H9 (cell line): ENCODE results near the gene FXYD7. TPM values are rescaled to one million over a fixed set of nuclear protein-coding genes. Genes with fewer than 3 reads are reported as not detected.

Experiments used
- DNase-seq: peaks from one replicate; pipeline ENCODE4 v3.0.0-alpha.2; 2017
- H2AFZ ChIP-seq: one replicate; pipeline ENCODE4 v1.6.1; 2013; ENCODE audit warnings: mild to moderate bottlenecking, low read length, control low read depth, moderate library complexity
- H2AK5ac ChIP-seq: 2 replicates; pipeline ENCODE4 v1.6.1; 2013; ENCODE audit warnings: low read length, control low read depth, mixed read lengths; ENCODE audit not compliant: insufficient read length
- H2BK120ac ChIP-seq: one replicate; pipeline ENCODE4 v1.6.1; 2013; ENCODE audit warnings: low read depth, mild to moderate bottlenecking, low read length, control low read depth, inconsistent platforms; ENCODE audit not compliant: poor library complexity, severe bottlenecking
- H2BK12ac ChIP-seq: 2 replicates; pipeline ENCODE4 v1.6.1; 2013; ENCODE audit warnings: low read length, control low read depth, mixed read lengths, low read depth; ENCODE audit not compliant: insufficient read length
- H2BK15ac ChIP-seq: 2 replicates; pipeline ENCODE4 v1.6.1; 2013; ENCODE audit warnings: low read depth, low read length, control low read depth
- H2BK20ac ChIP-seq: one replicate; pipeline ENCODE4 v1.6.1; 2013; ENCODE audit warnings: low read depth, mild to moderate bottlenecking, low read length, control low read depth, inconsistent platforms; ENCODE audit not compliant: poor library complexity, severe bottlenecking
- H2BK5ac ChIP-seq: 2 replicates; pipeline ENCODE4 v1.6.1; 2013; ENCODE audit warnings: low read length, control low read depth, mixed read lengths; ENCODE audit not compliant: insufficient read length
- H3K14ac ChIP-seq: 2 replicates; pipeline ENCODE4 v1.6.1; 2013; ENCODE audit warnings: low read length, control low read depth; ENCODE audit not compliant: insufficient read depth
- H3K18ac ChIP-seq: 2 replicates; pipeline ENCODE4 v1.6.1; 2013; ENCODE audit warnings: low read depth, mild to moderate bottlenecking, mixed read lengths, low read length, control low read depth; ENCODE audit not compliant: insufficient read length
- H3K23ac ChIP-seq: 2 replicates; pipeline ENCODE4 v1.6.1; 2013; ENCODE audit warnings: low read length, control low read depth, mixed read lengths, low read depth; ENCODE audit not compliant: insufficient read length
- H3K23me2 ChIP-seq: 2 replicates; pipeline ENCODE4 v1.6.1; 2013; ENCODE audit warnings: low read depth, mild to moderate bottlenecking, mixed read lengths, low read length, control low read depth; ENCODE audit not compliant: insufficient read length, poor library complexity, severe bottlenecking
- H3K27ac ChIP-seq: 2 replicates; pipeline ENCODE4 v1.5.1; 2013; ENCODE audit warnings: low read length, control low read depth, mixed read lengths, low read depth; ENCODE audit not compliant: insufficient read length
- H3K27me3 ChIP-seq: 2 replicates; pipeline ENCODE4 v1.6.1; 2013; ENCODE audit warnings: low read length, control low read depth, inconsistent platforms; ENCODE audit not compliant: insufficient read depth
- H3K4ac ChIP-seq: 2 replicates; pipeline ENCODE4 v1.6.1; 2013; ENCODE audit warnings: low read depth, mild to moderate bottlenecking, control low read depth, inconsistent platforms, low read length, moderate library complexity
- H3K4me1 ChIP-seq: 2 replicates; pipeline ENCODE4 v1.6.1; 2013; ENCODE audit warnings: low read length, control low read depth, inconsistent platforms; ENCODE audit not compliant: insufficient read depth
- H3K4me2 ChIP-seq: 2 replicates; pipeline ENCODE4 v1.6.1; 2013; ENCODE audit warnings: low read length, control low read depth, mixed read lengths; ENCODE audit not compliant: insufficient read length, insufficient read depth
- H3K56ac ChIP-seq: 2 replicates; pipeline ENCODE4 v1.6.1; 2013; ENCODE audit warnings: low read depth, mild to moderate bottlenecking, mixed read lengths, low read length, control low read depth; ENCODE audit not compliant: insufficient read length
- H3K79me1 ChIP-seq: 2 replicates; pipeline ENCODE4 v1.6.1; 2013; ENCODE audit warnings: low read depth, mild to moderate bottlenecking, moderate library complexity, low read length, control low read depth, inconsistent platforms; ENCODE audit not compliant: insufficient read depth, poor library complexity, severe bottlenecking
- H3K79me2 ChIP-seq: 2 replicates; pipeline ENCODE4 v1.6.1; 2013; ENCODE audit warnings: low read length, control low read depth, inconsistent platforms; ENCODE audit not compliant: insufficient read depth
- H3K9ac ChIP-seq: 2 replicates; pipeline ENCODE4 v1.6.1; 2013; ENCODE audit warnings: low read length, control low read depth, mixed read lengths; ENCODE audit not compliant: insufficient read length; ENCODE audit errors: extremely low read depth
- H3K9me3 ChIP-seq: one replicate; pipeline ENCODE4 v1.6.1; 2013; ENCODE audit warnings: low read depth, low read length, inconsistent platforms; ENCODE audit not compliant: control insufficient read depth
- H3T11ph ChIP-seq: one replicate; pipeline ENCODE4 v1.6.1; 2013; ENCODE audit warnings: mild to moderate bottlenecking, low read length, control low read depth, inconsistent platforms
- H4K20me1 ChIP-seq: one replicate; pipeline ENCODE4 v1.6.1; 2013; ENCODE audit not compliant: control insufficient read depth, insufficient read length, insufficient read depth
- H4K5ac ChIP-seq: 2 replicates; pipeline ENCODE4 v1.6.1; 2013; ENCODE audit warnings: low read depth, mild to moderate bottlenecking, mixed read lengths, low read length, control low read depth; ENCODE audit not compliant: insufficient read length
- H4K8ac ChIP-seq: replicated peaks from 2 replicates; pipeline ENCODE4 v1.6.1; 2013; ENCODE audit warnings: low read length, control low read depth, mixed read lengths, low read depth; ENCODE audit not compliant: insufficient read length
- H4K91ac ChIP-seq: 2 replicates; pipeline ENCODE4 v1.6.1; 2013; ENCODE audit warnings: low read depth, mild to moderate bottlenecking, moderate library complexity, mixed read lengths, low read length, control low read depth; ENCODE audit not compliant: insufficient read length
- H3K27ac Mint-ChIP-seq, 3 experiments: 2 replicates in 2 of 3; 3 replicates in 1 of 3; pipeline ENCODE4 v1.8.0; 2020 to 2021; ENCODE audit warnings: mixed read lengths in 3 of 3, mild to moderate bottlenecking in 1 of 3, moderate library complexity in 1 of 3
- H3K27me3 Mint-ChIP-seq: 2 replicates; pipeline ENCODE4 v1.8.0; 2021; ENCODE audit warnings: low read depth, mild to moderate bottlenecking, moderate library complexity, mixed read lengths
- H3K36me3 Mint-ChIP-seq, 3 experiments: 2 replicates in 2 of 3; 3 replicates in 1 of 3; pipeline ENCODE4 v1.8.0; 2020 to 2021; ENCODE audit warnings: low read depth in 3 of 3, mixed read lengths in 3 of 3; ENCODE audit not compliant: insufficient read depth in 1 of 3
- H3K4me1 Mint-ChIP-seq, 2 experiments: 2 replicates each; pipeline ENCODE4 v1.8.0; 2020; ENCODE audit warnings: mixed read lengths in 2 of 2
- H3K4me3 Mint-ChIP-seq, 2 experiments: 2 replicates in 1 of 2; 3 replicates in 1 of 2; pipeline ENCODE4 v1.8.0; 2020 to 2021; ENCODE audit warnings: mild to moderate bottlenecking in 2 of 2, mixed read lengths in 2 of 2, moderate library complexity in 1 of 2
- H3K9me3 Mint-ChIP-seq, 2 experiments: 2 replicates in 1 of 2; 3 replicates in 1 of 2; pipeline ENCODE4 v1.8.0; 2020; ENCODE audit warnings: mild to moderate bottlenecking in 2 of 2, mixed read lengths in 2 of 2, moderate library complexity in 1 of 2
- WGBS: extraction: QIAGEN DNeasy Blood & Tissue Kit; methylation state at CpG from one replicate; pipeline ENCODE4 v1.1.7; 2013; ENCODE audit warnings: missing lambda C conversion rate, low lambda C conversion rate, mixed read lengths; ENCODE audit not compliant: insufficient read length; ENCODE audit errors: extremely low coverage; 5-methylcytosine and 5-hydroxymethylcytosine counted together
- total RNA-seq: library from RNA; stranded (reverse); gene quantifications from 2 replicates; pipeline ENCODE4 v1.2.1, GENCODE V29; 2021
- TF ChIP-seq, protein P1 (sequence below): fragments of 200-600 bp; sonication (generic); conservative IDR thresholded peaks from 3 replicates; pipeline ENCODE4 v1.8.0; 2021; ENCODE audit warnings: antibody characterized with exemption, mild to moderate bottlenecking

FXYD7 gene
- total RNA-seq, 1 experiment from 2014 or later = 9.0 TPM

DNA sequence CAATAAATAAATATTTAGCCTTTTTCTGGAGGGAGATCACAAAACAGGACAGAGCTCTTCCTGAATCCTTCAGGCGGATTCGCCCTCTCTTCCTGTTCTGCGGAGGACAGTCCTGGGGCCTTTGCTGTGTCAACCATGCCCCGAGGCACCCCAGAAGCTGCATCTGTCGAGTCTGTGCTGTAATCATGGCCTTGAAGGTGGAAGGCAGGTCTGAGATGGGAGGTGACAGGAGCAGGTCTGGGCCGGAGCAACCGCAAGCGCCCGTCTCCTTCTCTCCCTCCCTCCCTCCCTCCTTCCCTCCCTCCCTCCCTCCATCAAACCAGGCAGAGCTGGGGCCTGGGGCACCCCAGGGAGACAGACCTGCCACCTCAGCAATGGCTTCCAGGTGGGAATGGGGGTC is 32.1 kb upstream of the FXYD7 start:
- no peak overlapping the region for H2BK5ac ChIP-seq
- DNase-seq = no peak
- no peak overlapping the region for H3T11ph ChIP-seq
- no peak overlapping the region for H2AFZ ChIP-seq
- peaks cover 23 to 33% of the 10 kb centered on the region in 2 experiments for H3K4me1 Mint-ChIP-seq
- no peaks in the 10 kb centered on the region for H3K79me1 ChIP-seq
- no peak overlapping the region for H3K4ac ChIP-seq
- no CpG with 5 or more reads among the region's 9 CpGs for WGBS
- peaks cover 0 to 1% (median 0%) of the 10 kb centered on the region in 3 experiments; a peak in 3 of 7 replicates for H3K36me3 Mint-ChIP-seq
- no peaks in the 10 kb centered on the region for H3K9me3 ChIP-seq
- no peak overlapping the region for H4K91ac ChIP-seq
- H3K79me2 ChIP-seq = no peaks in the 10 kb centered on the region
- no peak overlapping the region for H2BK15ac ChIP-seq
- H4K5ac ChIP-seq = no peak overlapping the region
- no peak overlapping the region for H4K8ac ChIP-seq
- peak overlapping the region in 1 of 2 experiments; percentile 16; a peak in 2 of 5 replicates for H3K4me3 Mint-ChIP-seq
- H3K18ac ChIP-seq = no peak overlapping the region
- no peak overlapping the region for H3K4me2 ChIP-seq
- TF ChIP-seq, protein P1, sequence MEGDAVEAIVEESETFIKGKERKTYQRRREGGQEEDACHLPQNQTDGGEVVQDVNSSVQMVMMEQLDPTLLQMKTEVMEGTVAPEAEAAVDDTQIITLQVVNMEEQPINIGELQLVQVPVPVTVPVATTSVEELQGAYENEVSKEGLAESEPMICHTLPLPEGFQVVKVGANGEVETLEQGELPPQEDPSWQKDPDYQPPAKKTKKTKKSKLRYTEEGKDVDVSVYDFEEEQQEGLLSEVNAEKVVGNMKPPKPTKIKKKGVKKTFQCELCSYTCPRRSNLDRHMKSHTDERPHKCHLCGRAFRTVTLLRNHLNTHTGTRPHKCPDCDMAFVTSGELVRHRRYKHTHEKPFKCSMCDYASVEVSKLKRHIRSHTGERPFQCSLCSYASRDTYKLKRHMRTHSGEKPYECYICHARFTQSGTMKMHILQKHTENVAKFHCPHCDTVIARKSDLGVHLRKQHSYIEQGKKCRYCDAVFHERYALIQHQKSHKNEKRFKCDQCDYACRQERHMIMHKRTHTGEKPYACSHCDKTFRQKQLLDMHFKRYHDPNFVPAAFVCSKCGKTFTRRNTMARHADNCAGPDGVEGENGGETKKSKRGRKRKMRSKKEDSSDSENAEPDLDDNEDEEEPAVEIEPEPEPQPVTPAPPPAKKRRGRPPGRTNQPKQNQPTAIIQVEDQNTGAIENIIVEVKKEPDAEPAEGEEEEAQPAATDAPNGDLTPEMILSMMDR = no peak
- H3K27me3 Mint-ChIP-seq = peaks cover 4% of the 10 kb centered on the region; the same call in 1 of the 2 replicates
- H2BK20ac ChIP-seq = no peak overlapping the region
- no peaks in the 10 kb centered on the region for H3K4me1 ChIP-seq
- H2AK5ac ChIP-seq = no peak overlapping the region
- peaks cover 2% of the 10 kb centered on the region for H4K20me1 ChIP-seq
- H3K27ac ChIP-seq = no peak overlapping the region
- no peak overlapping the region for H3K14ac ChIP-seq
- H3K27me3 ChIP-seq = no peaks in the 10 kb centered on the region
- no peak overlapping the region for H2BK120ac ChIP-seq
- H2BK12ac ChIP-seq = no peak overlapping the region
- no peaks in the 10 kb centered on the region for H3K23me2 ChIP-seq
- H3K23ac ChIP-seq = no peak overlapping the region
- no peak overlapping the region for H3K56ac ChIP-seq
- no peak overlapping the region for H3K9ac ChIP-seq
- H3K27ac Mint-ChIP-seq = no peak overlapping the region; a peak in 1 of 7 replicates
- peaks cover 0 to 5% of the 10 kb centered on the region in 2 experiments; a peak in 3 of 5 replicates for H3K9me3 Mint-ChIP-seq
